Measurements from ENCODE around the gene DPF3.

DPF3 gene

GRCh38 chr14:72893636-72894322 lies at the start of gene DPF3:
Gene DPF3, minus strand, starts transcription at chr14:72894101. Its CDS starts 13 bp downstream, at chr14:72894088.
- DNase-seq = peak; percentile 4

GRCh38 chr14:72942934-72943333 lies 49.0 kb upstream of the DPF3 start:
- DNase-seq = no peak

- DNase-seq = no peak
Observed at GRCh38 chr14:72941286-72941985, 47.5 kb upstream of the DPF3 start.

DNA sequence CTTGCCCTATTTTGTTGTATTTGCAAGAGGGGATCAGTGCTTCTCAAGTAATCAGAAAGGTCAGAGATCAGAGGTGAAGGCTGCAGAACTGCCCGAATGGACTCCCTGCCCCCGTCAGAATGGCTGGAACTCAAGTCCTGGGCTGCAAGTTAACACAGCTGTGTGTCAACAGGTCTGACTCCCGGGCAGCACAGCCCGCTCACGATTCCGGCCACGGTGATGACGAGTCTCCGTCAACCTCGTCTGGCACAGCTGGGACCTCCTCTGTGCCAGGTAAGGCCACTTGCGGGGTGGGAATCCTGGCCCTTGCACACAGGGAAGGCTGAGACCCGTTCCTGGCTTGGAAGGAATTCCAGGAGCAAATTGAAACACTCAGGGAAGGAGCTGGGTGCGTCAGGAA lies 45.7 kb upstream of the DPF3 start:
- no peak for DNase-seq

- no peak for DNase-seq
Observed at GRCh38 chr14:72932893-72933292, 39.0 kb upstream of the DPF3 start.

DNA sequence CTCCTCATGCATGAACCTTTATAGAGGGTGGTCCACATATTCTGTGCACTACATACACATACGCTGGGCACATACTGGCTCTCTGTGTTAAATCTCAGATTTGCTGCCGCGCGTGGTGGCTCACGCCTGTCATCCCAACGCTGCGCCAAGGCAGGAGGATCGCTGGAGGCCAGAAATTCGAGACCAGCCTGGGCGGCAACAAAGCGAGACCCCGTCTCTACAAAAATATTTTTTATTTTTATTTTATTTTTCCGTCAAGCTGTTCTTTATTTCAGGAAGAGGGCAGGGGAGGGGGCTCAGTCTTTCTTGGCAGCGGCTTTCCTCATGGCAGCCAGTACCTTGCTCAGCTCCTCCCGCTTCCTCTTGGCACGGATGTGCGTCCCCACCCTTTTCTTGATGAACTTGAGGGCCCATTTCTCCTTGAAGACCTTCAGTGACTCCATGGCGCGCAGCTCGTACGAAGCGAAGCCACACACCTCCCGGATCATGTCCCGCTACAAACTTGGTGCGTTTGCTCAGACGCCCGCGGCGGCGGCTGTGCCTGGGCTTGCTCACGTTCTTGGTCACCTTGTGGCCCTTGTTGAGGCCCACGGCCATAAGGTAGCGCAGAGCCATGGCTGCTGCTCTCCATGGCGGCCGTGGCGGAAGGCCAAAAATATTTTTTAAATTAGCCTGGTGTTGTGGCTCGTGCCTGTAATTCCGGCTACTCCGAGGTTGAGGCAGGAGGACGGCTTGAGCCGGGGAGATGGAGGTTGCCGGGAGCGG lies 35.6 kb upstream of the DPF3 start:
- no peak for DNase-seq

DNA sequence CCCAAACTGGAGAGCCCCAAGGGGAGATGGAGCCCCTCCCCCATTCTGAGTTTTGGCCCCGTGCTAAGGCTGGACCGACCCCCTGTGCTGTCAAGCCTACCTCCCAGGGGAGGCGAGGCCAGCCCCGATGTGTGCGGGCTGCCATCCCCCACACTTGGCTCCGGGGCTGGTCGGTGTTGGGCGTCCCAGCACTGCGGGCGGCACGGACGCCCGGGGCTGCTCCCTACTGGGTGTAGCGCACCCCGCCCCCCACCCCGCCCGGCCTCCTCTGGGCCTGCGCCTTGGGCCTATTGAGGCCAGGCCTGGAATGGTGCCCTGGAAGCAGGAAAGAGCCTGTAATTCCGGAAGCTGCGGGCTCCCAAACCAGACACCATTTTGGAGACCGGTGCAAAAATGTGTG lies 35.0 kb upstream of the DPF3 start:
- DNase-seq = no peak

DNA sequence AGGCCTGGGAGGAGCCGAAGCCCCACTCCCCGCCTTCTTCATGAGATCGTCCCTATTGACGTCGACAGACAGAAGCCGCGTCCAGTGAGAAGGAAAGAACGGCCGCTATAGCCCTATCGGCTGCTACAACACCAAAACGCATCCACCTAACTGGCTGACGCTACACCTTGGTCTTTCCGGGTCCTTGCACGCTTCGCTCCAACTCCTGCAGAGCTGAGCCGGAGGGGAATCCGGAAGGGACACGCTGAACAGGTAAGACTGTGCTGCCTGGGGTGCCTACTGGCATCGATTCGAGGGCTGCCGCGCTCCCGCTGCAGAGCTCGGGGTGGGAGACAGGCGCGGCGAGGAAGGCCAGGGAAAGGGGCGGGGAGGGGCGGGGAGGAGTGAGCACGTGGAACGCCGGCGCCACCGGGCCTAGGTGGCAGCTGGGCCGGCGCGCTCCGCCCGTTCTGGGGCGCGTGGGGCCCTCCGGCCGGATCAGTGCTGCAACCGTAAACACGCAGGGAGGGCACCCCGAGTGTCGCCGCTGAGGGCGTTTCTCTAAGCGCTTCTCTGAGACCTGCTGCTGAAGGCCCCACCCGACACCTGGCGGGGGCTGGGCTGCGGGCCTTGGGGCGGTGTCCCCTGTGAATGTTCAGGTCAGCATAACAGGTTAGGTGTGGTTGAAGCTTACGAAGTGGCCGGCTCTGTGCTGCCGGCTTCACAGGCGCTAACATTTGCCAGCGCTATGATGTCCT lies 32.6 kb upstream of the DPF3 start, which contains the start of gene DCAF4:
TSS of gene DCAF4 (plus strand) at position 173 of the 737 bp plus-strand sequence. CDS start 11,515 bp downstream, outside the sequence.
- DNase-seq = peak; percentile 63

DNA sequence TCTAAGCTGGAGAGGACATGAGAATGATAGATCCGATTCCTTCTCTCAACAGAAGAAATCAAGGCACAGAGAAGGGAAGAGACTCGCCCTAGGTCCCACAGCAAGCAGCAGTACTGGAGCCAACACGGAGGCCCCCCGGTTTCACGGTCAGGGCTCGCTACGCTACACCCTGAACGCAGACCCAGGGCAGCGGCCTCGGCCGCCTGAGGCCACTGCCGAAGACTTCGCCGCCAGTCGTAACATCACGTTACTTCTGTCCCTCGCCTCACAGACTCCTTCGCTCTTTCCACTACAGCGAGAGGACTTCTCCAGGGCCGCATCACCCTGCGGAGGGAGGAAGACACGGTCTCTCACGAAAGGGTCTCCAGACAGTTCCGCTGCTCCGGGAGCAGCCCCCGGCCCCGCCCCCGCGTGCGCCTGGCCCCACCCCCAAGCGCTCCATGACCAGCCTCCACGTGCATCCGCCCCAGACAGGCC lies 32.0 kb upstream of the DPF3 start:
- no peak for DNase-seq

DNA sequence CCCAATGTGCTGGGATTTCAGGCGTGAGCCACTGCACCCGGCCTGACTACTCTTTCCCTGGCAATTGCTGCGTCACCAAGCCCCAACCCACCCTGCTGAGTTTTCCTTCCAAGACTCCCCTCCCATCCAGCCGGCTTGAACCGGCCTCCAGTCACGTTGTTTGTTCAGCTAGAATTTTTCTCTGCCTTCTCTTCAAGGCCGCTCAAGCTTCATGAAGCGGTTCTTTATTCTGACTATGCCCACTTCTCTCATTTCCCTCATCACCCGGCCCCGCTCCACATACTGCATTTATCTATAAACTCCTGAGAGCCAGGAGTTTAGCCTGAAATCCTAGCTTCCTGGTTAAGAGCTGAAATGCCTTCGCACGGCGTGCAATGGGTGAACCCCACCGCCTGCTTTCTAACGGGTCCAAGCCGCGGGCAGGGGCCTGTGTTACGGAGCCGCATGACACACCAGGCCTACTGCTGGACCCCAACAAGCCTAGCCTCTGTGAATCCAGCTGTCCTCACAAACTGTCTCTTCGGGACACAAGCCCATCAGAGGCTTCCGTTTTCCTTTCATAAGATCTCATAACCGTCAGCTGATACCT lies 31.4 kb upstream of the DPF3 start:
- no peak for DNase-seq

GRCh38 chr14:72924337-72924736 lies 30.4 kb upstream of the DPF3 start:
- no peak for DNase-seq

- DNase-seq = no peak
Observed at GRCh38 chr14:72921396-72921795, 27.5 kb upstream of the DPF3 start.

- DNase-seq = no peak
Observed at GRCh38 chr14:72920008-72920407, 26.1 kb upstream of the DPF3 start.

GRCh38 chr14:72917094-72917802 lies 23.3 kb upstream of the DPF3 start:
- no peak for DNase-seq

GRCh38 chr14:72916174-72916573 lies 22.3 kb upstream of the DPF3 start:
- DNase-seq = no peak

DNA sequence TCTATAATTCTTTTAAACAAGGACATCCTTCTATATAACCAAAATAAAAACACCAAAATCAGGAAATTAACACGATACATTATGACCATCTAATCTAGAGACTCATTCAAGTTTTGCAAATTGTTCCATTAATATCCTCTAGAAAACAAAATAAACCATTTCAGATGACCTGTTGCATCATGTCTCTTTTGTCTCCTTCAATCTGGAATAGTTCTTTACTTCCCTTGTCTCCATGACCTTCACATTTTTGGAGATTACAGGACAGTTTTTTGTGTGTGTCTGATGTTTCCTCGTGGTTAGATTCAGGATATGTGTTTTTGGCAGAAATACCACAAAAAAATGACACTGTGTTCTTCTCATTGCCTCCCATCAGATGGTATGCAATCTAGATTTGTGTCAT lies 19.9 kb upstream of the DPF3 start:
- no peak for DNase-seq

DNA sequence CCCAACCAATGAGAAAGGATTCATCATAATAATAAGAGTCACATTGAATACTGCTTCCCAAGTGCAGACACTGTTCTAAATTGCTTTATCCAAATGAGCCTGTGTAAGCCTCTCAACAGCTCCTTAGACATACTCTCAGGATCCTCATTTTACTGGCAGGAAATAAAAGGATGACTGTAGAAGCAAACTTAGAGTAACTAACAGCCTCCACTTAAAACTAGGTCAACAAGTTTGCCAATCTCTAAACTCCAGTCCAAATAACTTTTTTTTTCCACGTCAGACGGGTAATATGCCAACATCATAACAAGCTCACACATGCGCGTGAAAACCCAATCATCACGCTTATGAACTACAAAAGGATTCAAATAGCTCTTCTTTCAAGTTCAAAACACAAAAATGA lies 15.3 kb upstream of the DPF3 start:
- no peak for DNase-seq

- DNase-seq = no peak
Observed at GRCh38 chr14:72907886-72908285, 14.0 kb upstream of the DPF3 start.

- no peak for DNase-seq
Observed at GRCh38 chr14:72906879-72907278, 13.0 kb upstream of the DPF3 start.

DNA sequence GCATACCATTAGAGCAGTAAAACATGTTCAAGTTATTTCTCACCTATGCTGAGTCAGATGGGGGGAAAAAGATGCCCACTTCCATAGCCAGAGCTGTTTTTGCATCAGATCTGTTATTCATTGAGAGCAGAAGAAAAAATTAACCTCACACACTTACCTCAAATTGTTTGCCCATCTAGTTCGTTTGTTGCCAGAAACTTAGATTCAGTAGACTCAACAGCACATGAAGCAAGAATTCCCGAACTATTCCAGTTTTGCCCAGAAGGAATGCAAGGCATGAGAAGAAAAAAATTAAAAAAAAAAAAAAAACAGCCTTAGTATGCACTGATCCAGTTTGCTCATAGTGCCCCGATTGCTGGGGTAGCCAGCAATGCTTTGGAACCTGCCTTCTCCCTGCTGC lies 12.4 kb upstream of the DPF3 start:
- no peak for DNase-seq

GRCh38 chr14:72904840-72905561 lies 11.1 kb upstream of the DPF3 start:
- no peak for DNase-seq

All from NCI-H1436 treated with DMSO at 0.1 percent for 48 hours (cell line).